ENCODE data around the gene PLEKHA6.

PLEKHA6 gene

GRCh38 chr1:204307334-204307883, 52.3 kb downstream of the PLEKHA6 start:
- no peak overlapping the region for H3K4me3 ChIP-seq (ENCODE audit: low read depth, low read length)
- TF ChIP-seq, protein P1, sequence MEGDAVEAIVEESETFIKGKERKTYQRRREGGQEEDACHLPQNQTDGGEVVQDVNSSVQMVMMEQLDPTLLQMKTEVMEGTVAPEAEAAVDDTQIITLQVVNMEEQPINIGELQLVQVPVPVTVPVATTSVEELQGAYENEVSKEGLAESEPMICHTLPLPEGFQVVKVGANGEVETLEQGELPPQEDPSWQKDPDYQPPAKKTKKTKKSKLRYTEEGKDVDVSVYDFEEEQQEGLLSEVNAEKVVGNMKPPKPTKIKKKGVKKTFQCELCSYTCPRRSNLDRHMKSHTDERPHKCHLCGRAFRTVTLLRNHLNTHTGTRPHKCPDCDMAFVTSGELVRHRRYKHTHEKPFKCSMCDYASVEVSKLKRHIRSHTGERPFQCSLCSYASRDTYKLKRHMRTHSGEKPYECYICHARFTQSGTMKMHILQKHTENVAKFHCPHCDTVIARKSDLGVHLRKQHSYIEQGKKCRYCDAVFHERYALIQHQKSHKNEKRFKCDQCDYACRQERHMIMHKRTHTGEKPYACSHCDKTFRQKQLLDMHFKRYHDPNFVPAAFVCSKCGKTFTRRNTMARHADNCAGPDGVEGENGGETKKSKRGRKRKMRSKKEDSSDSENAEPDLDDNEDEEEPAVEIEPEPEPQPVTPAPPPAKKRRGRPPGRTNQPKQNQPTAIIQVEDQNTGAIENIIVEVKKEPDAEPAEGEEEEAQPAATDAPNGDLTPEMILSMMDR (IDR thresholded peaks at IDR 0.05; ENCODE audit: low read depth, low read length, missing control alignments): no peak
- in situ Hi-C loops (cut with HindIII; ENCODE audit: low sequenced_read_pairs): no loop called here
- no peak for DNase-seq (ENCODE audit: low read depth)

GRCh38 chr1:204306076-204306475, 53.7 kb downstream of the PLEKHA6 start:
- TF ChIP-seq, protein P1 (IDR thresholded peaks at IDR 0.05; ENCODE audit: low read depth, low read length, missing control alignments): no peak
- in situ Hi-C loops (cut with HindIII; ENCODE audit: low sequenced_read_pairs): no loop called here
- H3K4me3 ChIP-seq (ENCODE audit: low read depth, low read length): no peak overlapping the region
- no peak for DNase-seq (ENCODE audit: low read depth)

DNA sequence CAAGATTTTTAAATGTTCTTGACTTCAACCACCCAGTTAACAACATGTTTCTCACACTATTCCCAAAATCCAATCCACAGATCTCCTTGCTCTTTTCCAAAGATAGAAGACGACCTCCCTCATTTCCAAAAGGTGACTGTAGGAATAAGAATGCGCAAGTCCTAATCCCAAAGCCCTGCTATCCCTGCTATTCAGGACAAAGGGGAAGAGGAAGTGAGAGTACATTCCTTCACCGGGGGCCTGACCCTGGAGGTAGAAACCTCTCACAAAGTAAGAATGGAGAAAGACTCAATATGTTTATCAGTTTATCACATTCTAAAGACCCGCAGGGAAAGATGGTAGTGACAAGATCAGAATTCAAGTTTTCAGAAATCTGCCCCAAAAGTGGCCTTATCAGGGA, 55.7 kb downstream of the PLEKHA6 start:
- no peak overlapping the region for H3K4me3 ChIP-seq (ENCODE audit: low read depth, low read length)
- DNase-seq (ENCODE audit: low read depth): no peak
- in situ Hi-C loops (cut with HindIII; ENCODE audit: low sequenced_read_pairs): no loop called here

DNA sequence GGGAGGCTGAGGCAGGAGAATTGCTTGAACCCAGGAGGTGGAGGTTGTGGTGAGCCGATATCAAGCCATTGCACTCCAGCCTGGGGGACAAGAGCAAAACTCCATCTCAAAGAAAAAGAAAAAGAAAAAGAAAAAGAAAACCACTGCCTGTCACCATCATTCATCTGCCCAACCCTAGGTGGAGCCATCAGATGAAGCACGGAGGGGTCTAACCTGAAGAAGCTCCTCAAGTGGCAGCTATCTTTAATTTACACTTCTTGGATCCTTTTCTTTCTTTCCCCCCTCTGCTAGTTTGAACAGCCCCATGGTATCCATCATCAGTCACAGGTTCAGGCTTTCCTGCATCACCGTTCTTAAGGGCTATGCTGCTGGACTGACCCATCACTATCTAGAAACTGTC, 57.0 kb downstream of the PLEKHA6 start:
- in situ Hi-C loops (cut with HindIII; ENCODE audit: low sequenced_read_pairs): no loop called here
- TF ChIP-seq, protein P1 (IDR thresholded peaks at IDR 0.05; ENCODE audit: low read depth, low read length, missing control alignments): no peak
- DNase-seq (ENCODE audit: low read depth): no peak
- no peak overlapping the region for H3K4me3 ChIP-seq (ENCODE audit: low read depth, low read length)

More for the DNA sequence above, 55.7 kb downstream of the PLEKHA6 start:
- TF ChIP-seq, protein P1 (IDR thresholded peaks at IDR 0.05; ENCODE audit: low read depth, low read length, missing control alignments): no peak

GRCh38 chr1:204301171-204301957, 58.4 kb downstream of the PLEKHA6 start:
- no peak for DNase-seq (ENCODE audit: low read depth)
- no peak overlapping the region for H3K4me3 ChIP-seq (ENCODE audit: low read depth, low read length)
- in situ Hi-C loops (cut with HindIII; ENCODE audit: low sequenced_read_pairs): no loop called here
- TF ChIP-seq, protein P1 (IDR thresholded peaks at IDR 0.05; ENCODE audit: low read depth, low read length, missing control alignments): no peak

DNA sequence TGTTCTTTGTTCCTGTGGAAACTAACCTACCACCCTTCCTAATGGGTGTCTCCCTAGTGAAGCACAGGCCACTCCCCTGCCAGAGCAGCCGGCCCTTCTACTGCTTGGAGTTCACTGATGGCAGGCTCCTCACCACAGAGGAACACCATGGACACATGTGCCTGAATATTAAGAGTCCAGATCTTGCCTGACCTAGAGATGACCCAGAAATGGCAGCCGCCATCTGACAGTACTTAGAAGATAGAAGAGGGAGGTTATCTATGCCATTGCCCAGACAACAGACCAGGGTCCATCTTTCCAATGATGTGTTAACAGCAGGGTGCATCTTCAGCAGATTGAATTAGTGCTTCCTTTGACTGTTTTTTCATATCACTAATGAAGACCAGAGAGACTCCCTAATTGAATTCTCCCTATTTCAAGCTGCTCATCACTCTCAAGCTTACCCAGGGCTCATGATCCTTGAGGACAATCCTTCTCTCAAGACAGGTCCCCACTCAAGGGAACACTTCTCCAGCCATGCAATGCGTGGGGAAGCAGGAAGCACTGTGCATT, 59.8 kb downstream of the PLEKHA6 start:
- TF ChIP-seq, protein P1 (IDR thresholded peaks at IDR 0.05; ENCODE audit: low read depth, low read length, missing control alignments): no peak
- H3K4me3 ChIP-seq (ENCODE audit: low read depth, low read length): no peak overlapping the region
- in situ Hi-C loops (cut with HindIII; ENCODE audit: low sequenced_read_pairs): no loop called here
- DNase-seq (ENCODE audit: low read depth): no peak
